DND-41 (cell line): Measurements from ENCODE around the gene SYNGR3.

Experiments
- ATAC-seq: fragments of 200-7000 bp; cut with Tn5 transposase; 3 replicates; pipeline ENCODE4 v1.9.1; 2021; ENCODE audit warnings: low read depth; ENCODE audit not compliant: insufficient read depth
- DNase-seq: peaks from one replicate; pipeline ENCODE4 v3.0.0-alpha.2; 2020
- H2AFZ ChIP-seq: 2 replicates; pipeline ENCODE4 v1.6.0; 2012; ENCODE audit warnings: low read depth, low read length
- H3K27ac ChIP-seq: 2 replicates; pipeline ENCODE4 v1.5.1; 2012; ENCODE audit warnings: low read length, inconsistent platforms
- H3K27me3 ChIP-seq: fragments of 200-600 bp; sonication (generic); 2 replicates; pipeline ENCODE4 v1.6.0; 2012; ENCODE audit warnings: low read length, mild to moderate bottlenecking, inconsistent platforms; ENCODE audit not compliant: insufficient read depth, poor library complexity
- H3K36me3 ChIP-seq: 2 replicates; pipeline ENCODE4 v1.5.1; 2012; ENCODE audit warnings: low read length, inconsistent platforms; ENCODE audit not compliant: insufficient read depth
- H3K4me1 ChIP-seq: 2 replicates; pipeline ENCODE4 v1.5.1; 2012; ENCODE audit warnings: mild to moderate bottlenecking, low read length; ENCODE audit not compliant: insufficient read depth
- H3K4me2 ChIP-seq: 2 replicates; pipeline ENCODE4 v1.6.0; 2012; ENCODE audit warnings: mild to moderate bottlenecking, moderate library complexity, low read length, inconsistent platforms; ENCODE audit not compliant: insufficient read depth
- H3K4me3 ChIP-seq, 2 experiments: fragments of 200-600 bp in 1 of 2; shearing (Covaris generic) in 1 of 2; 2 replicates each; pipeline ENCODE4 v1.5.1; 2012 to 2016; ENCODE audit warnings: inconsistent platforms in 2 of 2, low read length in 2 of 2, mild to moderate bottlenecking in 2 of 2, low read depth in 1 of 2, moderate library complexity in 1 of 2
- H3K79me2 ChIP-seq: 2 replicates; pipeline ENCODE4 v1.6.0; 2012; ENCODE audit warnings: low read length, inconsistent platforms; ENCODE audit not compliant: insufficient read depth
- H3K9ac ChIP-seq: 2 replicates; pipeline ENCODE4 v1.6.0; 2012; ENCODE audit warnings: low read depth, mild to moderate bottlenecking, inconsistent platforms, low read length, moderate library complexity
- H3K9me3 ChIP-seq: 2 replicates; pipeline ENCODE4 v1.5.1; 2012; ENCODE audit warnings: low read length, moderate library complexity, mild to moderate bottlenecking, inconsistent platforms; ENCODE audit not compliant: insufficient read depth, severe bottlenecking
- H4K20me1 ChIP-seq: 2 replicates; pipeline ENCODE4 v1.6.0; 2012; ENCODE audit warnings: low read length; ENCODE audit not compliant: insufficient read depth
- EZH2 ChIP-seq: IDR thresholded peaks from 3 replicates; pipeline ENCODE4 v1.6.1; 2012; ENCODE audit warnings: borderline replicate concordance, low read depth, mild to moderate bottlenecking, moderate library complexity, low read length, inconsistent platforms; ENCODE audit not compliant: severe bottlenecking
- TF ChIP-seq, protein P1 (sequence below): IDR thresholded peaks from 2 replicates; pipeline ENCODE4 v1.5.1; 2012; ENCODE audit warnings: borderline replicate concordance, low read length, moderate library complexity, mild to moderate bottlenecking; ENCODE audit not compliant: poor library complexity, severe bottlenecking; ENCODE audit errors: extremely low read depth

The SYNGR3 gene

DNA sequence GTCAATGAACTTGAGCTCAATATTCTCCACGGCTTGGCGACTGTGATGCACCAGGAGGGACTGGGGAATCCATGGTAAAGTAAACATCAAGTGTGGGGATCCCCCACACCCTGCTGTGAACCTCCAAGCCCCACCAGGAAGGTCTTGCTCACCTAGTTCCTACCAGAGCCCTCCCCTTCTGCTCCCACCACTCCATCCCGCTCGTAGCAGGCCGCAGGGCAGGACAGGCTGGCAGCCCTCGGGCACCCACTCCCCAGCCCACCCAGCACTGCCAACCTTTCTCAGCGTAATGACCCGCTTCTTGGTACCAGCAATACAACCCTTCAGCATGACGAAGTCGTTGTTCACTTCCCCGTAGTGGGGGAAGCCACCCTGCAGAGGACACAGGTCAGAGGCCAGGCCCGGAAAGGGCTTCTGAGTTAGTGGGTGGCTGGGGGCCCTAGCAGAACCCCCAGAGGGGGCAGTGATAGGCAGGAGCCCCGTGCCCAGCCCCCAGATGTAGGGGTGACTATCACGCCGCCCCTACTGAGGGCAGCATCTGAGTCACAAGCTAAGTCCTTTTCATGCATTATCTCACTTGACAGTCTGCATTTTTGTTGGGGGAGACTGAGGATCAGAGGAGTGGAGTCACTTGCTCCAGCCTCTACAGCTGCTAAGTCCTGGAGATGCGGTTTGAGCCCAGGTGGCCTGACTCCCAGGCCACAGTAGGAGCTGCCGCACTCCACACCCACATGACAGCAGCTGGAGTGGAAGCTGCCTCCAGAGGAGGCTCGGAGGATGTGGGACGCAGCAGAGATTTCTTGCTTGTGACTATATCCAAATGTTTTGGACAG lies 44.0 kb upstream of the SYNGR3 start:
- H4K20me1 ChIP-seq = no peaks in the 10 kb centered on the region; the same call in 1 of the 2 replicates
- TF ChIP-seq, protein P1, sequence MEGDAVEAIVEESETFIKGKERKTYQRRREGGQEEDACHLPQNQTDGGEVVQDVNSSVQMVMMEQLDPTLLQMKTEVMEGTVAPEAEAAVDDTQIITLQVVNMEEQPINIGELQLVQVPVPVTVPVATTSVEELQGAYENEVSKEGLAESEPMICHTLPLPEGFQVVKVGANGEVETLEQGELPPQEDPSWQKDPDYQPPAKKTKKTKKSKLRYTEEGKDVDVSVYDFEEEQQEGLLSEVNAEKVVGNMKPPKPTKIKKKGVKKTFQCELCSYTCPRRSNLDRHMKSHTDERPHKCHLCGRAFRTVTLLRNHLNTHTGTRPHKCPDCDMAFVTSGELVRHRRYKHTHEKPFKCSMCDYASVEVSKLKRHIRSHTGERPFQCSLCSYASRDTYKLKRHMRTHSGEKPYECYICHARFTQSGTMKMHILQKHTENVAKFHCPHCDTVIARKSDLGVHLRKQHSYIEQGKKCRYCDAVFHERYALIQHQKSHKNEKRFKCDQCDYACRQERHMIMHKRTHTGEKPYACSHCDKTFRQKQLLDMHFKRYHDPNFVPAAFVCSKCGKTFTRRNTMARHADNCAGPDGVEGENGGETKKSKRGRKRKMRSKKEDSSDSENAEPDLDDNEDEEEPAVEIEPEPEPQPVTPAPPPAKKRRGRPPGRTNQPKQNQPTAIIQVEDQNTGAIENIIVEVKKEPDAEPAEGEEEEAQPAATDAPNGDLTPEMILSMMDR = no peak
- TF ChIP-seq EZH2 = no peak
- no peak overlapping the region for H3K9ac ChIP-seq
- no peak overlapping the region for H2AFZ ChIP-seq
- no peak overlapping the region for H3K27ac ChIP-seq
- no peak overlapping the region for H3K4me2 ChIP-seq
- no peaks in the 10 kb centered on the region; the same call in none of the 2 replicates for H3K79me2 ChIP-seq
- ATAC-seq (no peak), DNase-seq (no peak)
- peaks cover 26% of the 10 kb centered on the region for H3K4me1 ChIP-seq
- no peaks in the 10 kb centered on the region for H3K9me3 ChIP-seq
- no peak overlapping the region for H3K4me3 ChIP-seq
- no peaks in the 10 kb centered on the region for H3K27me3 ChIP-seq
- H3K36me3 ChIP-seq = peaks cover 6% of the 10 kb centered on the region; the same call in 1 of the 2 replicates

GRCh38 chr16:1946495-1947368 lies 43.0 kb upstream of the SYNGR3 start:
- Histone ChIP-seq H3K4me1 (peaks cover 21% of the 10 kb centered on the region), H2AFZ (no peak overlapping the region), H3K27ac (no peak overlapping the region), H3K4me2 (no peak overlapping the region), H3K9ac (no peak overlapping the region), H3K4me3 (no peak overlapping the region), H4K20me1 (no peaks in the 10 kb centered on the region; the same call in 1 of the 2 replicates), H3K79me2 (no peaks in the 10 kb centered on the region; the same call in none of the 2 replicates), H3K36me3 (no peaks in the 10 kb centered on the region), H3K9me3 (no peaks in the 10 kb centered on the region), H3K27me3 (no peaks in the 10 kb centered on the region)
- no peak for DNase-seq
- TF ChIP-seq EZH2 = no peak
- TF ChIP-seq, protein P1 = no peak
- no peak for ATAC-seq

- Histone ChIP-seq H3K4me3 (no peak overlapping the region), H3K27me3 (no peaks in the 10 kb centered on the region), H3K9ac (no peak overlapping the region), H3K4me1 (peaks cover 15% of the 10 kb centered on the region), H3K9me3 (no peaks in the 10 kb centered on the region), H3K4me2 (no peak overlapping the region), H3K27ac (no peak overlapping the region), H4K20me1 (no peaks in the 10 kb centered on the region; the same call in 1 of the 2 replicates), H3K79me2 (no peaks in the 10 kb centered on the region; the same call in none of the 2 replicates), H3K36me3 (no peaks in the 10 kb centered on the region), H2AFZ (no peak overlapping the region)
- DNase-seq (no peak), ATAC-seq (no peak)
- TF ChIP-seq EZH2 = no peak
- TF ChIP-seq, protein P1 = no peak
These were observed 42.5 kb upstream of the SYNGR3 start for GRCh38 chr16:1947369-1947670.
